GM12878 (cell line): ENCODE measurements around the gene ELP1.

Source experiments
- CBX3 ChIP-seq: fragments of 200-600 bp; sonication (generic); IDR thresholded peaks from 2 replicates; pipeline ENCODE4 v1.6.1; 2016; ENCODE audit warnings: low read depth, borderline replicate concordance
- EZH2 ChIP-seq: IDR thresholded peaks from 2 replicates; pipeline ENCODE4 v1.6.1; 2012; ENCODE audit warnings: low read depth, mild to moderate bottlenecking, control low read depth, inconsistent platforms, low read length, borderline replicate concordance; ENCODE audit not compliant: control insufficient read depth
- FOS ChIP-seq: IDR thresholded peaks from 3 replicates; pipeline ENCODE4 v1.6.1; 2011; ENCODE audit warnings: borderline replicate concordance; ENCODE audit not compliant: insufficient read length; ENCODE audit errors: extremely low read depth
- FOXK2 ChIP-seq: fragments of 450-650 bp; IDR thresholded peaks from 2 replicates; pipeline ENCODE4 v1.6.1; 2017; ENCODE audit warnings: mild to moderate bottlenecking, moderate library complexity
- NRF1 ChIP-seq: conservative IDR thresholded peaks from 2 replicates; pipeline ENCODE4 v1.6.1; 2011; ENCODE audit warnings: mild to moderate bottlenecking, low read depth, low read length, improper control_type of control experiment
- POLR2A ChIP-seq: IDR thresholded peaks from 2 replicates; pipeline ENCODE4 v1.6.1; 2011; ENCODE audit warnings: low read depth, mild to moderate bottlenecking, low read length
- POLR2AphosphoS5 ChIP-seq: IDR thresholded peaks from 2 replicates; pipeline ENCODE4 v1.6.1; 2011; ENCODE audit warnings: mild to moderate bottlenecking, low read length, inconsistent platforms
- RAD21 ChIP-seq: IDR thresholded peaks from 2 replicates; pipeline ENCODE4 v1.6.1; 2011; ENCODE audit warnings: mild to moderate bottlenecking, low read depth, low read length, moderate library complexity; ENCODE audit not compliant: insufficient read depth
- WRNIP1 ChIP-seq: IDR thresholded peaks from 2 replicates; pipeline ENCODE4 v1.6.1; 2011; ENCODE audit warnings: low read depth, low read length, improper control_type of control experiment, borderline replicate concordance
- ZBTB33 ChIP-seq: fragments of 450-650 bp; IDR thresholded peaks from 2 replicates; pipeline ENCODE4 v1.6.1; 2017; ENCODE audit warnings: mild to moderate bottlenecking
- TF ChIP-seq, protein P1 (sequence below), 3 experiments: IDR thresholded peaks in 2 of 3; conservative IDR thresholded peaks in 1 of 3; 2 replicates each; pipeline ENCODE4 v1.5.1; 2011; ENCODE audit warnings: low read depth in 3 of 3, low read length in 3 of 3, mild to moderate bottlenecking in 3 of 3, control low read depth in 2 of 3, moderate library complexity in 2 of 3, inconsistent platforms in 1 of 3, mixed read lengths in 1 of 3; ENCODE audit not compliant: control insufficient read depth in 2 of 3, insufficient read depth in 1 of 3; ENCODE audit errors: extremely low read depth in 1 of 3
- TF ChIP-seq, protein P2 (sequence below): IDR thresholded peaks from 2 replicates; pipeline ENCODE4 v1.6.1; 2012; ENCODE audit warnings: low read depth, low read length, improper control_type of control experiment

DNA sequence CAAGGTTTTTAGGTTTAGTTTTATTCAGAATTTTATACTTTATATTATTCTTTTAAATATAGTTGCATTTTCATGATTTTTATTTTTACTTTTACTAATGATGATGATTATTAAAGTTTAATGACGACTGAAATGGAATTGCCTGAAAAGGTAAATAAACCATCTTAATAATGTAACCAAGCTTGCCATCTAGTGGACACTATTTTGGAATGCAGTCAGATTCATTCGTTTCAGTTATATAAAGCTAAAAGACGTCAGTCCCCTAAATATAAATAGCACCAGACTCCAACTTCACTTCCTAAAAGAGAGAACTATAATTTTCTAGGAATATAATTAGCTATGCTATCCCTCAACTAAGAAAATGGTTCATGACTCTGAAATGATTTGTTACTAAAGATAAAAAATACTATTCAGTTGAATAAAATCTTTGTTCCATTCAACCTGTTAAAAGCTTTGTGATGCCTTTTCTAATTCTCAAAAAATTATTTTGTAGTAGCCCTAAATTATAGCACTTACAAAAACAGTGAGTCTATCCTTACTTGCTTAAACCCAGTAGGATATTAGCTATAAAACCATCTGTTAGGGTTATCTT, 20.2 kb upstream of the ELP1 start:
- TF ChIP-seq, protein P1, sequence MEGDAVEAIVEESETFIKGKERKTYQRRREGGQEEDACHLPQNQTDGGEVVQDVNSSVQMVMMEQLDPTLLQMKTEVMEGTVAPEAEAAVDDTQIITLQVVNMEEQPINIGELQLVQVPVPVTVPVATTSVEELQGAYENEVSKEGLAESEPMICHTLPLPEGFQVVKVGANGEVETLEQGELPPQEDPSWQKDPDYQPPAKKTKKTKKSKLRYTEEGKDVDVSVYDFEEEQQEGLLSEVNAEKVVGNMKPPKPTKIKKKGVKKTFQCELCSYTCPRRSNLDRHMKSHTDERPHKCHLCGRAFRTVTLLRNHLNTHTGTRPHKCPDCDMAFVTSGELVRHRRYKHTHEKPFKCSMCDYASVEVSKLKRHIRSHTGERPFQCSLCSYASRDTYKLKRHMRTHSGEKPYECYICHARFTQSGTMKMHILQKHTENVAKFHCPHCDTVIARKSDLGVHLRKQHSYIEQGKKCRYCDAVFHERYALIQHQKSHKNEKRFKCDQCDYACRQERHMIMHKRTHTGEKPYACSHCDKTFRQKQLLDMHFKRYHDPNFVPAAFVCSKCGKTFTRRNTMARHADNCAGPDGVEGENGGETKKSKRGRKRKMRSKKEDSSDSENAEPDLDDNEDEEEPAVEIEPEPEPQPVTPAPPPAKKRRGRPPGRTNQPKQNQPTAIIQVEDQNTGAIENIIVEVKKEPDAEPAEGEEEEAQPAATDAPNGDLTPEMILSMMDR (IDR thresholded peaks at IDR 0.05 in 2 of 3, conservative IDR thresholded peaks at IDR 0.05 in 1 of 3; ENCODE audit: control insufficient read depth in 2 of 3, extremely low read depth in 1 of 3, insufficient read depth in 1 of 3, low read depth in 3 of 3, low read length in 3 of 3): peak; percentile 40 to 61 (median 50); a peak in 5 of 6 replicates
- TF ChIP-seq FOXK2 (no peak), EZH2 (no peak), NRF1 (no peak), WRNIP1 (no peak), RAD21 (peak; percentile 54), POLR2AphosphoS5 (no peak), FOS (no peak), ZBTB33 (no peak), POLR2A (no peak), CBX3 (no peak)
- TF ChIP-seq, protein P2, sequence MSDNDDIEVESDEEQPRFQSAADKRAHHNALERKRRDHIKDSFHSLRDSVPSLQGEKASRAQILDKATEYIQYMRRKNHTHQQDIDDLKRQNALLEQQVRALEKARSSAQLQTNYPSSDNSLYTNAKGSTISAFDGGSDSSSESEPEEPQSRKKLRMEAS: no peak
